HepG2 (cell line): ENCODE results near the gene SLC1A5.

Experiments
- FOSL1 ChIP-seq: sonication (generic); formaldehyde crosslinking; IDR thresholded peaks from 2 replicates; pipeline ENCODE4 v1.9.0; 2021; ENCODE audit warnings: missing genetic modification reagents, borderline replicate concordance
- HIVEP1 ChIP-seq: sonication (generic); formaldehyde crosslinking; IDR thresholded peaks from 2 replicates; pipeline ENCODE4 v1.4.0; 2020; ENCODE audit warnings: mild to moderate bottlenecking, missing genetic modification reagents
- JUN ChIP-seq: sonication (generic); formaldehyde crosslinking; IDR thresholded peaks from 2 replicates; pipeline ENCODE4 v1.4.0; 2020; ENCODE audit warnings: mild to moderate bottlenecking, missing genetic modification reagents
- MYC ChIP-seq: sonication (generic); formaldehyde crosslinking; IDR thresholded peaks from 2 replicates; pipeline ENCODE4 v1.9.0; 2021; ENCODE audit warnings: missing genetic modification reagents, borderline replicate concordance
- SNRNP70 ChIP-seq: fragments of 200-400 bp; formaldehyde crosslinking; IDR thresholded peaks from 2 replicates; pipeline ENCODE4 v1.6.1; 2017; ENCODE audit warnings: mild to moderate bottlenecking, low read depth, low read length, moderate library complexity
- TF ChIP-seq, protein P1 (sequence below): sonication (generic); formaldehyde crosslinking; IDR thresholded peaks from 2 replicates; pipeline ENCODE4 v1.5.0; 2020; ENCODE audit warnings: mild to moderate bottlenecking, missing genetic modification reagents, moderate library complexity

DNA sequence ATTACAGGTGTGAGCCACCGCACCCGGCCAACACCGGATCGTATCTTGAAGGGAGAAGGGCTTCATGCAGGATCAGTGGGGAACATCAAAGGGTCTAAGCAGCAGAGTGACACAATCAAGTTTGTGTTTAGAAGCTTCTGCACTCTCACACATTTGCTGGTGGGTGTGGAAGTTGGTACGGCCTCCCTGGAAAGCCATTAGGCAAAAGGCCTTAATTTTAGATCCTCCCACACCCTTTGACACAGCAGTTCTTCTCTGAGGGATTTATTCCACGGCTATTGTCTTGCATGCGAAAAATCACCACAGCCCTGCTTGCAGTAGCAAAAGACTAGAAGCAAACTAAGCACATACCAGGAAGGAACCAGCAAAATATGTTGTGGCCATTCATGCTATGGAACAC, 18.3 kb upstream of the SLC1A5 start:
- TF ChIP-seq FOSL1 (no peak), MYC (CRISPR knock-in tag) (no peak), SNRNP70 (no peak), JUN (no peak), HIVEP1 (CRISPR knock-in tag) (no peak)
- TF ChIP-seq, protein P1, sequence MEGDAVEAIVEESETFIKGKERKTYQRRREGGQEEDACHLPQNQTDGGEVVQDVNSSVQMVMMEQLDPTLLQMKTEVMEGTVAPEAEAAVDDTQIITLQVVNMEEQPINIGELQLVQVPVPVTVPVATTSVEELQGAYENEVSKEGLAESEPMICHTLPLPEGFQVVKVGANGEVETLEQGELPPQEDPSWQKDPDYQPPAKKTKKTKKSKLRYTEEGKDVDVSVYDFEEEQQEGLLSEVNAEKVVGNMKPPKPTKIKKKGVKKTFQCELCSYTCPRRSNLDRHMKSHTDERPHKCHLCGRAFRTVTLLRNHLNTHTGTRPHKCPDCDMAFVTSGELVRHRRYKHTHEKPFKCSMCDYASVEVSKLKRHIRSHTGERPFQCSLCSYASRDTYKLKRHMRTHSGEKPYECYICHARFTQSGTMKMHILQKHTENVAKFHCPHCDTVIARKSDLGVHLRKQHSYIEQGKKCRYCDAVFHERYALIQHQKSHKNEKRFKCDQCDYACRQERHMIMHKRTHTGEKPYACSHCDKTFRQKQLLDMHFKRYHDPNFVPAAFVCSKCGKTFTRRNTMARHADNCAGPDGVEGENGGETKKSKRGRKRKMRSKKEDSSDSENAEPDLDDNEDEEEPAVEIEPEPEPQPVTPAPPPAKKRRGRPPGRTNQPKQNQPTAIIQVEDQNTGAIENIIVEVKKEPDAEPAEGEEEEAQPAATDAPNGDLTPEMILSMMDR (CRISPR knock-in tag), result no peak
